KMS-11 (cell line): ENCODE data around the gene TENM4.

Experiments
- H2AFZ ChIP-seq: fragments of 200-600 bp; sonication (generic); 2 replicates; pipeline ENCODE4 v1.6.1; 2016; ENCODE audit warnings: antibody characterized with exemption, mixed run types, low read depth
- H3K27ac ChIP-seq: fragments of 200-600 bp; sonication (generic); 2 replicates; pipeline ENCODE4 v1.6.1; 2016; ENCODE audit warnings: mild to moderate bottlenecking, mixed run types
- H3K27me3 ChIP-seq: fragments of 200-600 bp; sonication (generic); 2 replicates; pipeline ENCODE4 v1.6.1; 2017; ENCODE audit warnings: mild to moderate bottlenecking, low read depth, mixed run types, moderate library complexity; ENCODE audit not compliant: insufficient read depth
- H3K36me3 ChIP-seq: fragments of 200-600 bp; sonication (generic); 2 replicates; pipeline ENCODE4 v1.6.1; 2017; ENCODE audit warnings: mild to moderate bottlenecking, mixed run types; ENCODE audit not compliant: insufficient read depth
- H3K4me1 ChIP-seq: fragments of 200-600 bp; sonication (generic); 2 replicates; pipeline ENCODE4 v1.6.1; 2016; ENCODE audit warnings: mild to moderate bottlenecking, low read depth, mixed run types; ENCODE audit not compliant: poor library complexity, severe bottlenecking
- H3K4me2 ChIP-seq: fragments of 200-600 bp; sonication (generic); 2 replicates; pipeline ENCODE4 v1.7.0; 2016; ENCODE audit warnings: mild to moderate bottlenecking, mixed run types
- H3K4me3 ChIP-seq: fragments of 200-600 bp; sonication (generic); IDR thresholded peaks from 2 replicates; pipeline ENCODE4 v1.6.1; 2017; ENCODE audit warnings: low read depth, low read length, mixed read lengths; ENCODE audit not compliant: insufficient read depth
- H3K79me2 ChIP-seq: fragments of 200-600 bp; sonication (generic); 2 replicates; pipeline ENCODE4 v1.6.1; 2016; ENCODE audit warnings: low read depth, mixed run types; ENCODE audit not compliant: insufficient read depth
- H3K9ac ChIP-seq: fragments of 200-600 bp; sonication (generic); 2 replicates; pipeline ENCODE4 v1.6.1; 2016; ENCODE audit warnings: mild to moderate bottlenecking, mixed run types
- H4K20me1 ChIP-seq: fragments of 200-600 bp; sonication (generic); 2 replicates; pipeline ENCODE4 v1.6.1; 2016; ENCODE audit warnings: mild to moderate bottlenecking, mixed run types; ENCODE audit not compliant: insufficient read depth
- CTCF ChIP-seq: fragments of 200-600 bp; sonication (generic); conservative IDR thresholded peaks from 2 replicates; pipeline ENCODE4 v1.6.1; 2017; ENCODE audit warnings: low read depth, mild to moderate bottlenecking, antibody characterized with exemption, low read length, moderate library complexity, mixed read lengths

TENM4 gene

GRCh38 chr11:79428406-79428805 is 12.4 kb downstream of the TENM4 start:
- Histone ChIP-seq H3K79me2 (no peaks in the 10 kb centered on the region), H3K4me2 (no peak overlapping the region)

GRCh38 chr11:79427611-79428327 is 13.1 kb downstream of the TENM4 start:
- Histone ChIP-seq H3K79me2 (no peaks in the 10 kb centered on the region), H3K4me1 (no peaks in the 10 kb centered on the region), H3K4me3 (no peak overlapping the region), H4K20me1 (no peaks in the 10 kb centered on the region), H3K36me3 (no peaks in the 10 kb centered on the region), H3K27me3 (no peaks in the 10 kb centered on the region), H3K4me2 (no peak overlapping the region), H2AFZ (no peak overlapping the region), H3K27ac (no peak overlapping the region), H3K9ac (no peak overlapping the region)
- no peak for TF ChIP-seq CTCF

More at GRCh38 chr11:79428406-79428805, 12.4 kb downstream of the TENM4 start:
- no peaks in the 10 kb centered on the region for H3K36me3 ChIP-seq
- H3K4me3 ChIP-seq, result no peak overlapping the region
- H3K27ac ChIP-seq, result no peak overlapping the region
- H2AFZ ChIP-seq, result no peak overlapping the region
- no peaks in the 10 kb centered on the region for H3K4me1 ChIP-seq
- no peaks in the 10 kb centered on the region for H3K27me3 ChIP-seq
- no peak overlapping the region for H3K9ac ChIP-seq
- no peak for TF ChIP-seq CTCF
- H4K20me1 ChIP-seq, result no peaks in the 10 kb centered on the region

- H3K4me3 ChIP-seq, result no peak overlapping the region
- no peak for TF ChIP-seq CTCF
Measured at GRCh38 chr11:79427126-79427525, 13.7 kb downstream of the TENM4 start.

DNA sequence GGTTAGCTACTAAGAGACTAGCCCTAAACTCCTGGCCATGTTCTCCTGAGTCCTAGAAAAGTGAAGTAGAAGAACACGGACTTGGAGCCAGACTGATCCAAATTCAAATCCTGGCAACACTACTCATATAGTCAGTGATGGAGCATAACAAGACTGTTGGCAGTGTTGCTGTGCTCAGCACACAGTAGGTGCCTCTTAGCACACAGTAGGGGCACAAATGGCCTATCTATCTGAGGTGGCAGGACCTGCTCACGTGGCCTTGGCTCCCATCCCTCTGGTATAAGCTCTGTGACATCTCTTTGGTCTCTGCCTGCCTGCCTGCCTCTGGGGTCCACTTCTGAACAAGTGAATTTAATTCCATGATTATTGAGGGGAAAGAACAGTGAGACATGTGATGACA is 15.4 kb downstream of the TENM4 start:
- Histone ChIP-seq H3K36me3 (no peaks in the 10 kb centered on the region), H3K4me3 (no peak overlapping the region), H3K4me1 (no peaks in the 10 kb centered on the region), H2AFZ (no peak overlapping the region), H3K9ac (no peak overlapping the region), H3K4me2 (no peak overlapping the region), H4K20me1 (no peaks in the 10 kb centered on the region), H3K27me3 (no peaks in the 10 kb centered on the region), H3K27ac (no peak overlapping the region), H3K79me2 (no peaks in the 10 kb centered on the region)
- no peak for TF ChIP-seq CTCF

More at GRCh38 chr11:79427126-79427525, 13.7 kb downstream of the TENM4 start:
- Histone ChIP-seq H3K79me2 (no peaks in the 10 kb centered on the region), H3K27ac (no peak overlapping the region), H3K4me2 (no peak overlapping the region), H3K36me3 (no peaks in the 10 kb centered on the region), H2AFZ (no peak overlapping the region), H3K9ac (no peak overlapping the region), H3K27me3 (no peaks in the 10 kb centered on the region), H4K20me1 (no peaks in the 10 kb centered on the region), H3K4me1 (no peaks in the 10 kb centered on the region)
